MM.1S (cell line): Measurements from ENCODE around the gene SPECC1.

ENCODE experiments used
- CTCF ChIP-seq: fragments of 300-600 bp; sonication (generic); IDR thresholded peaks from 2 replicates; pipeline ENCODE4 v1.5.1; 2016; ENCODE audit warnings: antibody characterized with exemption, low read length, mixed read lengths
- EZH2 ChIP-seq: fragments of 300-600 bp; sonication (generic); optimal IDR thresholded peaks from 2 replicates; pipeline ENCODE3; 2017; ENCODE audit warnings: low read depth, mild to moderate bottlenecking, antibody characterized with exemption, low read length, mixed read lengths

GRCh38 chr17:20302246-20302917 is 293.2 kb downstream of the SPECC1 start:
- no peak for TF ChIP-seq CTCF
- no peak for TF ChIP-seq EZH2
